GM23338 (cell line): ENCODE data around the gene AGAP3. TPM values are rescaled to one million over a fixed set of nuclear protein-coding genes. Genes with fewer than 3 reads are reported as not detected.

Source experiments
- ATAC-seq: fragments of 200-7000 bp; cut with Tn5 transposase; 3 replicates; pipeline ENCODE4 v1.9.1; 2020
- DNase-seq: peaks from one replicate; pipeline ENCODE4 v3.0.0-alpha.2; 2015; ENCODE audit warnings: low spot score
- H2AFZ ChIP-seq: fragments of 200-600 bp; sonication (generic); 2 replicates; pipeline ENCODE4 v1.8.0; 2016; ENCODE audit warnings: antibody characterized with exemption, mild to moderate bottlenecking, moderate library complexity
- H3F3A ChIP-seq: fragments of 200-600 bp; sonication (generic); replicated peaks from 2 replicates; pipeline ENCODE4 v1.8.0; 2017; ENCODE audit warnings: antibody characterized with exemption, mixed run types, low read depth
- H3K27ac ChIP-seq: fragments of 200-600 bp; sonication (generic); 2 replicates; pipeline ENCODE4 v1.6.1; 2016; ENCODE audit warnings: low read depth
- H3K27me3 ChIP-seq: fragments of 200-600 bp; sonication (generic); 2 replicates; pipeline ENCODE4 v1.8.0; 2016; ENCODE audit warnings: mild to moderate bottlenecking, mixed run types, moderate library complexity; ENCODE audit not compliant: insufficient read depth
- H3K36me3 ChIP-seq: fragments of 200-600 bp; sonication (generic); 2 replicates; pipeline ENCODE4 v1.8.0; 2016; ENCODE audit warnings: mild to moderate bottlenecking; ENCODE audit not compliant: insufficient read depth
- H3K4me1 ChIP-seq: fragments of 200-600 bp; sonication (generic); 2 replicates; pipeline ENCODE4 v1.8.0; 2016; ENCODE audit warnings: mild to moderate bottlenecking, moderate library complexity; ENCODE audit not compliant: insufficient read depth
- H3K4me2 ChIP-seq: fragments of 200-600 bp; sonication (generic); 2 replicates; pipeline ENCODE4 v1.7.1; 2017; ENCODE audit warnings: mixed run types
- H3K4me3 ChIP-seq: fragments of 200-600 bp; sonication (generic); 2 replicates; pipeline ENCODE4 v1.6.1; 2016; ENCODE audit warnings: mixed run types
- H3K79me2 ChIP-seq: fragments of 200-600 bp; sonication (generic); replicated peaks from 2 replicates; pipeline ENCODE4 v1.8.0; 2017; ENCODE audit warnings: mild to moderate bottlenecking; ENCODE audit not compliant: insufficient read depth
- H3K9me2 ChIP-seq: fragments of 200-600 bp; sonication (generic); 2 replicates; pipeline ENCODE4 v1.8.0; 2017; ENCODE audit not compliant: insufficient read depth
- H4K20me1 ChIP-seq: fragments of 200-600 bp; sonication (generic); replicated peaks from 2 replicates; pipeline ENCODE4 v1.8.0; 2017; ENCODE audit warnings: mild to moderate bottlenecking; ENCODE audit not compliant: insufficient read depth
- H3K27ac Mint-ChIP-seq: 2 replicates; pipeline ENCODE4 v1.8.0; 2020; ENCODE audit warnings: inconsistent platforms, mild to moderate bottlenecking, moderate library complexity, mixed read lengths
- H3K27me3 Mint-ChIP-seq: 3 replicates; pipeline ENCODE4 v1.8.0; 2022; ENCODE audit warnings: low read depth, mild to moderate bottlenecking, moderate library complexity, mixed read lengths, inconsistent platforms; ENCODE audit not compliant: insufficient read depth, poor library complexity
- H3K36me3 Mint-ChIP-seq: 3 replicates; pipeline ENCODE4 v1.8.0; 2021; ENCODE audit warnings: low read depth, mild to moderate bottlenecking, inconsistent platforms, moderate library complexity, mixed read lengths
- H3K4me1 Mint-ChIP-seq: 3 replicates; pipeline ENCODE4 v1.8.0; 2020; ENCODE audit warnings: mild to moderate bottlenecking, inconsistent platforms, mixed read lengths
- H3K4me3 Mint-ChIP-seq: 3 replicates; pipeline ENCODE4 v1.8.0; 2021; ENCODE audit warnings: moderate library complexity, mild to moderate bottlenecking, inconsistent platforms, mixed read lengths
- H3K9me3 Mint-ChIP-seq: 3 replicates; pipeline ENCODE4 v1.8.0; 2020; ENCODE audit warnings: moderate library complexity, mild to moderate bottlenecking, inconsistent platforms, mixed read lengths
- CREB1 ChIP-seq: fragments of 250-450 bp; sonication (Bioruptor Pico); IDR thresholded peaks from 2 replicates; pipeline ENCODE4 v1.5.0; 2020; ENCODE audit warnings: low read depth, mild to moderate bottlenecking, moderate library complexity
- EZH2 ChIP-seq: fragments of 200-600 bp; sonication (generic); IDR thresholded peaks from one replicate; pipeline ENCODE4 v1.8.0; 2017; ENCODE audit warnings: antibody characterized with exemption, mild to moderate bottlenecking, low read depth; ENCODE audit not compliant: unreplicated experiment
- STAT1 ChIP-seq: IDR thresholded peaks from one replicate; pipeline ENCODE4 v1.6.1; 2016; ENCODE audit warnings: antibody characterized with exemption; ENCODE audit not compliant: unreplicated experiment
- ZNF114 ChIP-seq: fragments of 250-450 bp; sonication (Bioruptor Pico); IDR thresholded peaks from 2 replicates; pipeline ENCODE4 v1.5.0; 2020; ENCODE audit warnings: mild to moderate bottlenecking, moderate library complexity
- ZNF331 ChIP-seq: fragments of 250-450 bp; sonication (Bioruptor Pico); IDR thresholded peaks from 2 replicates; pipeline ENCODE4 v1.5.0; 2020; ENCODE audit warnings: low read depth, mild to moderate bottlenecking, moderate library complexity
- polyA plus RNA-seq: library from polyadenylated mRNA; unstranded; fragments of >200 nt; fragmentation: Nextera tagmentation; extraction: Ambion mirVana; gene quantifications from 2 replicates; pipeline ENCODE4 v1.2.1, GENCODE V29; 2016
- total RNA-seq: library from RNA; depleted of rRNA; stranded (reverse); fragments of >200 nt; shearing (Covaris generic); gene quantifications from 2 replicates; pipeline ENCODE4 v1.2.3, GENCODE V29; 2014
- TF ChIP-seq, protein P1 (sequence below): IDR thresholded peaks from one replicate; pipeline ENCODE4 v1.6.1; 2018; ENCODE audit warnings: antibody characterized with exemption; ENCODE audit not compliant: unreplicated experiment
- TF ChIP-seq, protein P2 (sequence below): fragments of 250-450 bp; sonication (Bioruptor Pico); IDR thresholded peaks from 2 replicates; pipeline ENCODE4 v1.5.0; 2020; ENCODE audit warnings: mild to moderate bottlenecking, moderate library complexity
- TF ChIP-seq, protein P3 (sequence below): IDR thresholded peaks from 2 replicates; pipeline ENCODE4 v1.6.1; 2016; ENCODE audit warnings: antibody characterized with exemption

The AGAP3 gene
- total and polyA plus RNA-seq, 2 experiments from 2014 or later: 24.0 to 39.2 TPM

DNA sequence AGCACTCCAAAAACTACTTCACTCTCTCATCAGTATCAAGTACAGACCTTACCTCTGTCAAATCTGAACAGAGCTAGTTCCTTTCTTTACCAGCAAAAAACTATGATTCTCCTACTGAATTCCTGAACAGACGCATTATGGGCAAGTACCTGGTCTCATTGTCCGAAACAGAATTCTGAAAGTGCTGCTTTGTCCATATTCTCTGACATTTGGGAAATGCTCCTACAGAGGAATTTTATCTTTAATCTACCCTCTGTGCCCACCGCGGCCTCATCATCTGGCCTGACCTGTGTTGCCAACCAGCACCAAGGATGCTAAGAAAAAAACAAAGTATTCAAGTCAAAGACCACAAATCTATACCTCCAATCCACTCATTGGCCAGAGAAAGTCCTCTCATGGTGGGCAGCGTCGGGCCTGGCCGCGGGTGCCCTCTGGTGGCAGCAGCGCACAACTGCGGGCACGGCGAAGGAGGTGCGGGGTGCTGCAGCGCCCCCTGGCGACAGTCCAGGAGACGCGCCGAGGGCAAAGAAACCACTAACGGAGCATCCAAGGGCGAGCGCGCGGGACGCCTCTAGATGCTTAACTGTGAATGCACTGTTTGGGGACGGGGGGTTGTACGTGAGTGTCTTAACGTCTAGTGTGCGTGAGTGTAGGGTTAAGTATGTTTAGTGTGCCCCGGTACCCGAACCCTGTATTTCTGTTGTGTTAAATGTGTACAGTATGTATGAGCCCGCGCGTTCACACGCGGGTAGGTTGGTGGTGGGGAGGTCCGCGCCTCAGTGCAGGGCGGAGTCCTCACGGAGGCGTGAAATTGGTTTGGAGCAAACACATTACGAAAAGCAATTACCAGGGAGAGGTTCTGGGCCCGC is 86.2 kb downstream of the AGAP3 start (continued):
- TF ChIP-seq, protein P1, sequence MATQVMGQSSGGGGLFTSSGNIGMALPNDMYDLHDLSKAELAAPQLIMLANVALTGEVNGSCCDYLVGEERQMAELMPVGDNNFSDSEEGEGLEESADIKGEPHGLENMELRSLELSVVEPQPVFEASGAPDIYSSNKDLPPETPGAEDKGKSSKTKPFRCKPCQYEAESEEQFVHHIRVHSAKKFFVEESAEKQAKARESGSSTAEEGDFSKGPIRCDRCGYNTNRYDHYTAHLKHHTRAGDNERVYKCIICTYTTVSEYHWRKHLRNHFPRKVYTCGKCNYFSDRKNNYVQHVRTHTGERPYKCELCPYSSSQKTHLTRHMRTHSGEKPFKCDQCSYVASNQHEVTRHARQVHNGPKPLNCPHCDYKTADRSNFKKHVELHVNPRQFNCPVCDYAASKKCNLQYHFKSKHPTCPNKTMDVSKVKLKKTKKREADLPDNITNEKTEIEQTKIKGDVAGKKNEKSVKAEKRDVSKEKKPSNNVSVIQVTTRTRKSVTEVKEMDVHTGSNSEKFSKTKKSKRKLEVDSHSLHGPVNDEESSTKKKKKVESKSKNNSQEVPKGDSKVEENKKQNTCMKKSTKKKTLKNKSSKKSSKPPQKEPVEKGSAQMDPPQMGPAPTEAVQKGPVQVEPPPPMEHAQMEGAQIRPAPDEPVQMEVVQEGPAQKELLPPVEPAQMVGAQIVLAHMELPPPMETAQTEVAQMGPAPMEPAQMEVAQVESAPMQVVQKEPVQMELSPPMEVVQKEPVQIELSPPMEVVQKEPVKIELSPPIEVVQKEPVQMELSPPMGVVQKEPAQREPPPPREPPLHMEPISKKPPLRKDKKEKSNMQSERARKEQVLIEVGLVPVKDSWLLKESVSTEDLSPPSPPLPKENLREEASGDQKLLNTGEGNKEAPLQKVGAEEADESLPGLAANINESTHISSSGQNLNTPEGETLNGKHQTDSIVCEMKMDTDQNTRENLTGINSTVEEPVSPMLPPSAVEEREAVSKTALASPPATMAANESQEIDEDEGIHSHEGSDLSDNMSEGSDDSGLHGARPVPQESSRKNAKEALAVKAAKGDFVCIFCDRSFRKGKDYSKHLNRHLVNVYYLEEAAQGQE: no peak
- TF ChIP-seq ZNF114: no peak

DNA sequence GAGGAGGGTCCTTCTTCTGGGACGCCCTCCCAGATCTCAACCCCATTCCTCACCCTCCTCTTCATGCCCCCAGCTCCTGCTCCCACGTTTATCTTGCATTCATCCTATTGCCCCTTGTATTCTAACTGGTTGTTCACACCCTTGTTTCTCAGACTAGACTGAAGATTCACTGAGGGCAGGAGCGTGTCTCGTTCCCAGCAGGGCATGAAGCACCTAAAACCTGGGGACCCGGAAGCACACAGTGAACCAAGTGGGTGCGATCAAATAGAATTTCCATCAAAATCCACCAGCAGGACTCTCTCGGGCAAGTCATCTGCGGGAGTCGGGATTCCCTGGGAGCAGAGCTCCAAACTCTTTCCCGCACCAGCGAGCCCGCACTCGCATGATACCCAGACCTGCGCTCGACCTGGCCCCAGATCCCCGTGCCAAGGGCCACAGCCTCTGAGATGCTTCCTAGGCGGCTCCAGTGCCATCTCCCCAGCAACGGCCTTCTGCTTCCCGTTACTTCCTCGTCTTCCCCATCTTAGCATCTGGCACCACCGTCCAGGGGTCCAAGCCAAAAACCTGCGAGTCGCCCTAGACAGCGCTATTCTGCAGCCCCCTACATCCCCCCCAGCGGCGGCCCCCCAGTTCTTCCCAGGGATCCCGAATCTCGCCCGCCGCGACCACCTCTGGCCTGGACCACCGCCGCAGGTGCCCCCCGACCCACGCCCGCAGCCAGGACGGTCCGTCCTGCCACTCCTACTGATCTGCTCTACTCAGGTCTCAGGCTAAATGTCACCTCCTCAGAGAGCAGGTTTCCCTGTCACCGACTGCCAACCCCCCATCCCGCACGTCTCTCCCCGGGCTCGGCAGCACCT is 87.3 kb downstream of the AGAP3 start:
- peaks cover 5% of the 10 kb centered on the region; the same call in 1 of the 2 replicates for H4K20me1 ChIP-seq
- ATAC-seq (no peak), DNase-seq (no peak)
- peaks cover 3% of the 10 kb centered on the region; the same call in 1 of the 2 replicates for H3K4me1 ChIP-seq
- no peaks in the 10 kb centered on the region for H3K36me3 ChIP-seq
- no peak overlapping the region for H3K4me2 ChIP-seq
- H2AFZ ChIP-seq: no peak overlapping the region
- peaks cover 8% of the 10 kb centered on the region; the same call in 1 of the 2 replicates for H3F3A ChIP-seq
- H3K9me2 ChIP-seq: 0 out of 2 replicates have a peak, but pooled peaks cover 5% of the 10 kb centered on the region
- H3K27ac ChIP-seq: no peak overlapping the region
- no peaks in the 10 kb centered on the region for H3K79me2 ChIP-seq
- Mint-ChIP-seq H3K4me3 (no peak overlapping the region), H3K4me1 (peaks cover 18% of the 10 kb centered on the region; the same call in 2 of the 3 replicates), H3K36me3 (peaks cover 13% of the 10 kb centered on the region; the same call in 2 of the 3 replicates), H3K27ac (no peak overlapping the region), H3K27me3 (peaks cover 63% of the 10 kb centered on the region), H3K9me3 (peaks cover 26% of the 10 kb centered on the region)
- no peak overlapping the region for H3K4me3 ChIP-seq
- peaks cover 75% of the 10 kb centered on the region for H3K27me3 ChIP-seq
- no peak for TF ChIP-seq EZH2
- TF ChIP-seq, protein P2, sequence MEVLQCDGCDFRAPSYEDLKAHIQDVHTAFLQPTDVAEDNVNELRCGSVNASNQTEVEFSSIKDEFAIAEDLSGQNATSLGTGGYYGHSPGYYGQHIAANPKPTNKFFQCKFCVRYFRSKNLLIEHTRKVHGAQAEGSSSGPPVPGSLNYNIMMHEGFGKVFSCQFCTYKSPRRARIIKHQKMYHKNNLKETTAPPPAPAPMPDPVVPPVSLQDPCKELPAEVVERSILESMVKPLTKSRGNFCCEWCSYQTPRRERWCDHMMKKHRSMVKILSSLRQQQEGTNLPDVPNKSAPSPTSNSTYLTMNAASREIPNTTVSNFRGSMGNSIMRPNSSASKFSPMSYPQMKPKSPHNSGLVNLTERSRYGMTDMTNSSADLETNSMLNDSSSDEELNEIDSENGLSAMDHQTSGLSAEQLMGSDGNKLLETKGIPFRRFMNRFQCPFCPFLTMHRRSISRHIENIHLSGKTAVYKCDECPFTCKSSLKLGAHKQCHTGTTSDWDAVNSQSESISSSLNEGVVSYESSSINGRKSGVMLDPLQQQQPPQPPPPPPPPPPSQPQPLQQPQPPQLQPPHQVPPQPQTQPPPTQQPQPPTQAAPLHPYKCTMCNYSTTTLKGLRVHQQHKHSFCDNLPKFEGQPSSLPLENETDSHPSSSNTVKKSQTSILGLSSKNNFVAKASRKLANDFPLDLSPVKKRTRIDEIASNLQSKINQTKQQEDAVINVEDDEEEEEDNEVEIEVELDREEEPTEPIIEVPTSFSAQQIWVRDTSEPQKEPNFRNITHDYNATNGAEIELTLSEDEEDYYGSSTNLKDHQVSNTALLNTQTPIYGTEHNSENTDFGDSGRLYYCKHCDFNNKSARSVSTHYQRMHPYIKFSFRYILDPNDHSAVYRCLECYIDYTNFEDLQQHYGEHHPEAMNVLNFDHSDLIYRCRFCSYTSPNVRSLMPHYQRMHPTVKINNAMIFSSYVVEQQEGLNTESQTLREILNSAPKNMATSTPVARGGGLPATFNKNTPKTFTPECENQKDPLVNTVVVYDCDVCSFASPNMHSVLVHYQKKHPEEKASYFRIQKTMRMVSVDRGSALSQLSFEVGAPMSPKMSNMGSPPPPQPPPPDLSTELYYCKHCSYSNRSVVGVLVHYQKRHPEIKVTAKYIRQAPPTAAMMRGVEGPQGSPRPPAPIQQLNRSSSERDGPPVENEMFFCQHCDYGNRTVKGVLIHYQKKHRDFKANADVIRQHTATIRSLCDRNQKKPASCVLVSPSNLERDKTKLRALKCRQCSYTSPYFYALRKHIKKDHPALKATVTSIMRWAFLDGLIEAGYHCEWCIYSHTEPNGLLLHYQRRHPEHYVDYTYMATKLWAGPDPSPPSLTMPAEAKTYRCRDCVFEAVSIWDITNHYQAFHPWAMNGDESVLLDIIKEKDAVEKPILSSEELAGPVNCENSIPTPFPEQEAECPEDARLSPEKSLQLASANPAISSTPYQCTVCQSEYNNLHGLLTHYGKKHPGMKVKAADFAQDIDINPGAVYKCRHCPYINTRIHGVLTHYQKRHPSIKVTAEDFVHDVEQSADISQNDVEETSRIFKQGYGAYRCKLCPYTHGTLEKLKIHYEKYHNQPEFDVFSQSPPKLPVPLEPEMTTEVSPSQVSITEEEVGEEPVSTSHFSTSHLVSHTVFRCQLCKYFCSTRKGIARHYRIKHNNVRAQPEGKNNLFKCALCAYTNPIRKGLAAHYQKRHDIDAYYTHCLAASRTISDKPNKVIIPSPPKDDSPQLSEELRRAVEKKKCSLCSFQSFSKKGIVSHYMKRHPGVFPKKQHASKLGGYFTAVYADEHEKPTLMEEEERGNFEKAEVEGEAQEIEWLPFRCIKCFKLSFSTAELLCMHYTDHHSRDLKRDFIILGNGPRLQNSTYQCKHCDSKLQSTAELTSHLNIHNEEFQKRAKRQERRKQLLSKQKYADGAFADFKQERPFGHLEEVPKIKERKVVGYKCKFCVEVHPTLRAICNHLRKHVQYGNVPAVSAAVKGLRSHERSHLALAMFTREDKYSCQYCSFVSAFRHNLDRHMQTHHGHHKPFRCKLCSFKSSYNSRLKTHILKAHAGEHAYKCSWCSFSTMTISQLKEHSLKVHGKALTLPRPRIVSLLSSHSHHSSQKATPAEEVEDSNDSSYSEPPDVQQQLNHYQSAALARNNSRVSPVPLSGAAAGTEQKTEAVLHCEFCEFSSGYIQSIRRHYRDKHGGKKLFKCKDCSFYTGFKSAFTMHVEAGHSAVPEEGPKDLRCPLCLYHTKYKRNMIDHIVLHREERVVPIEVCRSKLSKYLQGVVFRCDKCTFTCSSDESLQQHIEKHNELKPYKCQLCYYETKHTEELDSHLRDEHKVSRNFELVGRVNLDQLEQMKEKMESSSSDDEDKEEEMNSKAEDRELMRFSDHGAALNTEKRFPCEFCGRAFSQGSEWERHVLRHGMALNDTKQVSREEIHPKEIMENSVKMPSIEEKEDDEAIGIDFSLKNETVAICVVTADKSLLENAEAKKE (CRISPR knock-in tag): no peak
- no peak for TF ChIP-seq STAT1
- TF ChIP-seq CREB1 (CRISPR knock-in tag): no peak
- TF ChIP-seq ZNF331 (CRISPR knock-in tag): no peak
- TF ChIP-seq, protein P3, sequence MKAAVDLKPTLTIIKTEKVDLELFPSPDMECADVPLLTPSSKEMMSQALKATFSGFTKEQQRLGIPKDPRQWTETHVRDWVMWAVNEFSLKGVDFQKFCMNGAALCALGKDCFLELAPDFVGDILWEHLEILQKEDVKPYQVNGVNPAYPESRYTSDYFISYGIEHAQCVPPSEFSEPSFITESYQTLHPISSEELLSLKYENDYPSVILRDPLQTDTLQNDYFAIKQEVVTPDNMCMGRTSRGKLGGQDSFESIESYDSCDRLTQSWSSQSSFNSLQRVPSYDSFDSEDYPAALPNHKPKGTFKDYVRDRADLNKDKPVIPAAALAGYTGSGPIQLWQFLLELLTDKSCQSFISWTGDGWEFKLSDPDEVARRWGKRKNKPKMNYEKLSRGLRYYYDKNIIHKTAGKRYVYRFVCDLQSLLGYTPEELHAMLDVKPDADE: no peak
